B cell (primary cell): ENCODE measurements around the gene PKIB.

Experiments
- EZH2 ChIP-seq: IDR thresholded peaks from 2 replicates; pipeline ENCODE4 v1.6.1; 2012; ENCODE audit warnings: borderline replicate concordance, low read depth, mild to moderate bottlenecking, moderate library complexity, low read length; ENCODE audit not compliant: insufficient read depth, poor library complexity, severe bottlenecking
- TF ChIP-seq, protein P1 (sequence below): fragments of 200-600 bp; IDR thresholded peaks from one replicate; pipeline ENCODE4 v1.8.0; 2022; ENCODE audit warnings: antibody characterized with exemption, mild to moderate bottlenecking

DNA sequence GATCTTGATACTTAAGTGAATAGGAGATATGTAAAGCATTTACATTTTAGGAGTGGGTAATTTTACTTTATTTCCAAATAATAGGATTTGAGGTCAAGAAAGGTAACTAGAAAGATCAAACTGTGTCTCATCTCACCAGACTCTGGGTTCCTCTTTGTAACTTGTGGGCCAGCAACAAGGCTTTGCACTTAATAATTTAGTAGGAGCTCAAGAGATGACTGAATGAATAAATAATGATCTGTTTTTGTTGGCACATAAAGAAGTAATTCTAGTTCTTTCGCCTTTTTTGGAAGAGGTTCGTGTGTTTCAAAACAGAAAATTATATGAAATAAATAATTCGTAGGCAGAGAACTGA lies 101.9 kb downstream of the PKIB start:
- TF ChIP-seq, protein P1, sequence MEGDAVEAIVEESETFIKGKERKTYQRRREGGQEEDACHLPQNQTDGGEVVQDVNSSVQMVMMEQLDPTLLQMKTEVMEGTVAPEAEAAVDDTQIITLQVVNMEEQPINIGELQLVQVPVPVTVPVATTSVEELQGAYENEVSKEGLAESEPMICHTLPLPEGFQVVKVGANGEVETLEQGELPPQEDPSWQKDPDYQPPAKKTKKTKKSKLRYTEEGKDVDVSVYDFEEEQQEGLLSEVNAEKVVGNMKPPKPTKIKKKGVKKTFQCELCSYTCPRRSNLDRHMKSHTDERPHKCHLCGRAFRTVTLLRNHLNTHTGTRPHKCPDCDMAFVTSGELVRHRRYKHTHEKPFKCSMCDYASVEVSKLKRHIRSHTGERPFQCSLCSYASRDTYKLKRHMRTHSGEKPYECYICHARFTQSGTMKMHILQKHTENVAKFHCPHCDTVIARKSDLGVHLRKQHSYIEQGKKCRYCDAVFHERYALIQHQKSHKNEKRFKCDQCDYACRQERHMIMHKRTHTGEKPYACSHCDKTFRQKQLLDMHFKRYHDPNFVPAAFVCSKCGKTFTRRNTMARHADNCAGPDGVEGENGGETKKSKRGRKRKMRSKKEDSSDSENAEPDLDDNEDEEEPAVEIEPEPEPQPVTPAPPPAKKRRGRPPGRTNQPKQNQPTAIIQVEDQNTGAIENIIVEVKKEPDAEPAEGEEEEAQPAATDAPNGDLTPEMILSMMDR, result no peak
- TF ChIP-seq EZH2, result no peak
